Nucleus accumbens (tissue), 56 donors: ENCODE data around the gene LILRB4.
"Not testable (repeated sequence)": the region's sequence is repeated elsewhere in the genome, so short reads cannot be mapped to it uniquely, and the experiment has no call there.

Experiments used
- DNase-seq, 56 donors: peaks; one replicate each; lab custom pipeline; 2025; lab: John Stamatoyannopoulos, UW

The LILRB4 gene

GRCh38 chr19:54684527-54684926 is 21.7 kb downstream of the LILRB4 start:
- no peak for DNase-seq

- DNase-seq, result no peak
Measured at GRCh38 chr19:54691582-54692297, 29.0 kb downstream of the LILRB4 start.

GRCh38 chr19:54692298-54692615 is 29.5 kb downstream of the LILRB4 start:
- DNase-seq, result no peak

GRCh38 chr19:54694648-54695047 is 31.9 kb downstream of the LILRB4 start:
- no peak for DNase-seq

- DNase-seq, result no peak
Measured at GRCh38 chr19:54696117-54696548, 33.3 kb downstream of the LILRB4 start.

GRCh38 chr19:54696766-54697165 is 34.0 kb downstream of the LILRB4 start:
- DNase-seq, result no peak

- not testable (repeated sequence) for DNase-seq
Measured at GRCh38 chr19:54697716-54698115, 34.9 kb downstream of the LILRB4 start.

GRCh38 chr19:54704928-54705327 is 42.1 kb downstream of the LILRB4 start:
- no peak for DNase-seq

GRCh38 chr19:54707962-54708361 is 45.2 kb downstream of the LILRB4 start:
- no peak for DNase-seq

GRCh38 chr19:54708781-54709180 is 46.0 kb downstream of the LILRB4 start:
- DNase-seq, result no peak

GRCh38 chr19:54709212-54709948 is 46.6 kb downstream of the LILRB4 start:
- no peak for DNase-seq

- not testable (repeated sequence) for DNase-seq
Measured at GRCh38 chr19:54709956-54710355, 47.2 kb downstream of the LILRB4 start.
